IPS-NIHi11 (cell line): ENCODE data around the gene IL1R2.

ENCODE experiments used
- DNase-seq: peaks from one replicate; pipeline ENCODE4 v3.0.0; 2012; ENCODE audit warnings: mixed read lengths, low spot score

The IL1R2 gene, protein sequence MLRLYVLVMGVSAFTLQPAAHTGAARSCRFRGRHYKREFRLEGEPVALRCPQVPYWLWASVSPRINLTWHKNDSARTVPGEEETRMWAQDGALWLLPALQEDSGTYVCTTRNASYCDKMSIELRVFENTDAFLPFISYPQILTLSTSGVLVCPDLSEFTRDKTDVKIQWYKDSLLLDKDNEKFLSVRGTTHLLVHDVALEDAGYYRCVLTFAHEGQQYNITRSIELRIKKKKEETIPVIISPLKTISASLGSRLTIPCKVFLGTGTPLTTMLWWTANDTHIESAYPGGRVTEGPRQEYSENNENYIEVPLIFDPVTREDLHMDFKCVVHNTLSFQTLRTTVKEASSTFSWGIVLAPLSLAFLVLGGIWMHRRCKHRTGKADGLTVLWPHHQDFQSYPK

DNA sequence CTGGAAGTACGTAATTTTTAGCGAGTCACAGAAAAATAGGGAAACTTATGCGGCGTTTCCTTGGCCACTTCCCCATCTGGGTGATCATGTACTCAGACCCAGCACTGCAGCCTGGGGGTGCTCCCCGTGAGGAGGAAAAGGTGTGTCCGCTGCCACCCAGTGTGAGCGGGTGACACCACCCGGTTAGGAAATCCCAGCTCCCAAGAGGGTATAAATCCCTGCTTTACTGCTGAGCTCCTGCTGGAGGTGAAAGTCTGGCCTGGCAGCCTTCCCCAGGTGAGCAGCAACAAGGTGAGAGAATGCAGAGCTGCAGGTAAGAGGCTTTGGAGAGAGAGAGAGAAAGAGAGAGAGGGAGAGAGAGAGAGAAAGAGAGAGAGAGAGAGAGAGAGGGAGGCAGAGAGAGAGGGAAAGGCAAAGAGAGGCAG, at the start of gene IL1R2:
Gene IL1R2, plus strand, starts transcription at position 240 of the 425 bp plus-strand sequence. CDS start 16,616 bp downstream, outside the sequence.
- no peak for DNase-seq

DNA sequence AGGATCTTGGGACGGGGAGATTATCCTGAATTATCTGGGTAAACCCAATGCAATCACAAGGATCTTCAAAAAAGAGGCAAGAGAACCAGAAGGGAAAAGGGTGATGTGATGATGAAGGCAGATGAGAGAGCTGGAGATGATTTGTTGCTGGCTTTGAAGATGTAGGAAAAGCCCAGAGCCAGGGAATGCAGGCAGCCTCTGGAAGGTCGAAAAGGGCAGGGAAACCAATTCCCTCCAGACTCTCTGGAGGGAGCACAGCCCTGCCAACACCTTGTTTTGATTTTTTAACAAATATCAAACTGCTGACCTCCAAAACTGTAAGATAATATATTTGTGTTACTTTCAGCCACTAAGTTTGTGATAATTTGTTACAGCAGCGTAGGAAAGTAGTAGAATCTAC, 48.9 kb upstream of the IL1R2 start:
- no peak for DNase-seq

DNA sequence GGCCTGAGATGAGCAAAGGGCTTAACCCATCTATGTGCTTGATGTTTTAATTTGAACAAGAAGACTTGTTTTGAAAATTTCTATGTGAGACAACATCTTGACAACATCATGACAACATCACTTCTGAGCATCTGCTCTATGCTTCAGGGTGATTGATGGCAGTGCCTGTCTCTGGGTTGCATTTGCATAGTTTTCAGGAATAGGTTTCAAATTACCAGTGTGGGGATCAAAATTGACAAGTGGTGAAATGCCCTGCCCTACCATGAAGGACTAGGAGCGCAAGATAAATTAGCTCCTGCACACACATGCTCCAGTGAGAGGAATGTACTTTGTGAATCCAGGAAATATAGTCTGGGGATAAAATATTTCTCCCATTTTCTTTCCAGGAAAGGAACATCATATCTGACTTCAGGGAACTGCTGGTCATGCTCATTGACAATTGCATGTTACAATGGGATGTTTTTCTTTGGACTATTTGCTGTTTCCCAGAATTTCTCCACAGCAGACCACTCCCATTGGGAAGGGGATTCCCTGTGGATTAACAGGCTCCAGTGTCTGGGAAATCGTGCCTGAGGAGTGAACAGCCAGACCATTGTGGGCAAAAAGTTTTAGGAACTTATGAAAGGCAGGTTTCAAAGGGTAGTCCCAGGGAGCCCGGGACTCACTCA, 45.3 kb upstream of the IL1R2 start:
- no peak for DNase-seq

DNA sequence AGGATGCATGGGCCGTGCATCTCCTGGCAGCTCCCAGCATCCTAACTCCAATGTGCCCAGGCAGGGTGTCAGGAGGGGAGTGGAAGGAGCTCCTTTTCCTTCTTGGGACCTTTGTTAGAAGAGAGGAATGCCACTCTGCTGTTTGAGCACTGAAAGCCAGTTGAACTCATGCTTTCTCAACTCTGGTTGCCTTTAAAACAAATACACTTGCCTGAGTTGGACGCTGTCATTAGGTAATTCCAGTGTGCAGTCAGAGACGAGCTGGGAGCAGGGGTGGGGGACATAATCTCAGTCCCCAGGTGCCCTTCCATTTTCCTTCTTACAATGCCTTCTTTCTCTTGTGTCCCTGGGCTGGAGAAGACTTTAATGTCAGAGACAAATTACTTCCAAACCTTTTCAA, 44.4 kb upstream of the IL1R2 start:
- no peak for DNase-seq

DNA sequence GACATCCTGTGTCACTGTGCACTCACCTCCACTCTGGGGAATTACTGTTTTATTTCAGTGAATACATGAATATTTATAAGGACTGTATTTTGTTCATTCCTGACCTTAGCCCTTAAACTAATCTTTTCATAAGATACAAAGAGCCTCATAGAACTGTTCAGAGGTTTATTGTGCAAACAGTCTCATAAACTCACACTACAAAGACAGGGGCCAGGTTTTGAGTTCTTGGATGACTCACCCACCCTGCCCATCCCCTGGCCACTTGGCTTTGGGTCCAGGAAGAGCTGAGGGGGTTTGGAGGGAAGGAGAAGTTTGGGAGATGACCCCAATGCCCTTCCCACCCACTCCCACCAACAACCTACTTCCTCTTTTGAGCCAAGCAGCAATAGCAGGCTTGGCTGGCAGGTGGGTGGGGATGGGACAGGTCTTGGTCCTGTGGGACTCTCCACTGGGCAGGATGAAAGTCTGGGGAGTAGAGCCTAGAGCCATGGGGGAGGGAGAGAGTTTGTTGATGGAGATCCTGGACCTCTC, 43.1 kb upstream of the IL1R2 start:
- no peak for DNase-seq

DNA sequence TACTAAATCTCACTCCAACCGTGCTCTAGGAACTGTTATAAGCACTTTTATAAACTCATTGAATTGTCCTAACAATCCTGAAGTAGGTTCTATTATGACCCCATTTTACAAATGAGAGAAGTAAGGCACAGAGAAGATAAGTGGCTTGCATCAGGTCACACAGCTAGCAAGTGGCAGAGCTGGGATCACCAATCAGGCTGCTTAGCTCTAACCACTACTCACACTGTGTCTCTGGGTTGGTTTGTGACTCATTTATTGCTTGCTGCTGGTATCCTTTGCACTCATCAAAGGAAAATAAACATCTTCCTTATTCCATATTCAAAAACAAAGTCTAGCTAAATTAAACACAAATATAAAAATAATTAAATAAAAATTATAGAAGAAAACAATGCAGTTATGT, 42.5 kb upstream of the IL1R2 start:
- DNase-seq: no peak

DNA sequence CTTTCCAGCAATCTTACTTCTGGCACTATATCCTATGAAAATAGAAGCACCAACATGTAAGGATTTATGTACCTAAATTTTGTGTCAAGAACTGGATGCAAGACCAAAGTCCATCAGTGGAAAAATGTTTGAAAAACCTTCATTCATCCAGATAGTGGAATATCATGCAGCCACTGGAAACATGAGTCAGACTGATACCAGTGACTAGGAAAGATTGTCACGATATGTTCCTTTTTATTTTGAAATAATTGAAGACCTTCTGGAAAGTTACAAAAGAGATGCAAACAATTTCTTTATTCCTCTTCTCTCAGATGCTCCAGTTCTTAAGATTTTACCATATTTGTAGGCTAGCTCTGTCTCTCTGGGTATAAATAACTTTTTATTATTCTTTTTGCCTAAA, 40.5 kb upstream of the IL1R2 start:
- no peak for DNase-seq

DNA sequence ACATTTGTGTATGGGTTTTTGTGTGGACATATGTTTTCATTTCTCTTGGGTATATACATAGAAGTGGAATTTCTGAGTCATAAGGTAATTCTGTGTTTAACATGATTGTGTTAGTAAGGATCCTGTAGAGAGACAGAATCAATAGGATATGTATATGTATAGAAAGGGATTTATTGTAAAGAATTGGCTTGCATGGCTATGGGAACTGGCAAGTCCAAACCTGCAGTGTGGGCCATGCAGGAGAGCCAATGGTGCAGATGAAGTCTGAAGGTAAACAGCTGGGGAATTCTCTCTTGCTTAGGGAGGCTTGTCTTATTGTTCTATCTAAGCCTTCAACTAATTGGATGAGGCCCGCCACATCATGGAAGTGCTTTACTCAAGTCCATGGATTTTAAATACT, 39.2 kb upstream of the IL1R2 start:
- DNase-seq: no peak

DNA sequence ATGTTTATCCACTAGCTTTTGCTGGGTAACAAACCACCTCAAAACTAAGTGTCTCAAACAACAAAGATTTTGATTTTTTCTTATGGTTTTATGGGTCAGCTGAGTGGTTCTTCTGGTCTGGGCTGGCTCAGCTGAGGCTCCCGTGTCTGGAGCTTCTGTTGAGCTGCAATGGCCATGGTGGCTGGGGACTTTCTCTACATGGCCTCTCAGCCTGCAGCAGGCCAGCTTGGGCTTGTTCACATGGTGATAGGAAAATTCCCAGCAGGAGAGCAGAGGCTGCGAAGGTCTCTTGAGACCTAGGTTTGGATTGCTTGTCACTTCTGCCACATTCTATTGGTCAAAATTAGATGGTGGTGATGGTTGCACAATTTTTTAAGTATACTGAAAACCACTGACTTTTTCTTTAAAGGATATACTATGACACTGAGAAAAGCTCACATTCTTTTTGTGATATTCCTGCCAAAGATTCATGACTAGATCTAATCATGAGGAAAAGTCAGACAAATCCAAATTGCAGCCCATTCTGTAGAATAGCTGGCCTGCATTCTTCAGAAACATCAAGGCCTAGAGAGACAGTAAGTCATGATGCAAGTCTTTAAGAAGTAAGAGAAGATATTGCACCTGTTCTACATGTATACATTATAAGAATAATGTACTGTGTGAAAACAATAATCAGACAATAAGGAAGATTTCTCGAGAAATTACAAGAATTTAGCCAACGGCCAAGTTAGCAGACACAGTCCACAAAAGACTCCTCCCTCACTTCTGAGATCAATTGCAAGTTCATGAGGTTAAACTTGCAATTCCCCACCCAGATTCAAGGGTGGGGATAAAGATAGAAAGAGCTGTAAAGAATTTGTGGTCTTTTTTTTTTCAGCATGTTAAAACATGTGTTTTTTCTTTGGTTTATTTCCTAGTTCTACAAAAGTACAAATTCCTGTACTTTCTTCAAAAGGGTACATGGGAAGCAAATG, 35.0 kb upstream of the IL1R2 start:
- DNase-seq: no peak

DNA sequence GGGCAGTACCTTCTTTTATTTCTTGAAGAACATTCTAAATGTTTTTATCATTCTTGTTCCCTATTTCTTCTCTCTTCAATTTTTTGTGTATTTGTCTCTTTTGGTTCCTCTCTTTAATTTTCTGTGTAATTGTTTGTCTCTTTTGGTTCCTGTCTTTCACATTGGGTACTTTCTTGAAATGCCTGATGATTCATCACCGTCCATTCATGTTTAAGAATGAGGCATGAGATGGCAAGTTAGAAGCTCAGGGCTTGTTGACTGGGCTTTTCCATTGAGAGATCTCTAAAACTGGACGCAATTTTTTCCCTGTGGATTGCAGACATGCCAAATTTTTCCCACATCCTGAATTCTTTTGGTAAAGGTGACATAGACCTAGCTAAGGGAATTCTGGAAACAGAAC, 33.7 kb upstream of the IL1R2 start:
- DNase-seq: no peak

DNA sequence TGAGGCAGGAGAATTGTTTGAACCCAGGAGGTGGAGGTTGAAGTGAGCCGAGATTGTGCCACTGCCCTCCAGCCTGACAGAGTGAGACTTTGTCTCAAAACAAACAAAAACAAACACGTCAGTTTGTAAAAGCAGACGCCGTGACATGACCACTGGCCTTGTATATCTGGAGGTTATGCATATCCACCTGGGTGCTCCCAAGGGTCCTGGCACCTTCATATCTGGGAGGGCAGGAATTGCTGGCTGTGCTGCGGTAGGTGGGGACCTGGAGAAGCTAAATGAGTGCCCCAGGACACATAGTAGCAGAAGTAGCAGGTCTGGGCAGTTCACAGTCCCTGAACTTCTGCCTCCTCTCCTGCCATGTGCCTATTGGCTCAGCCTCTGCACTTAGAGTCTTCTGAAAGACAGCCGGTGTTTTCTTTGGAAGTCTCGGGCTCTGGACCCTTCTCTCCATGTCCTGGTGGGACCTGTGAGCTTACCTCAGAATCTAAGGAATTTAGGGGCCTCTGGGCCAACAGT, 30.9 kb upstream of the IL1R2 start:
- DNase-seq: no peak

DNA sequence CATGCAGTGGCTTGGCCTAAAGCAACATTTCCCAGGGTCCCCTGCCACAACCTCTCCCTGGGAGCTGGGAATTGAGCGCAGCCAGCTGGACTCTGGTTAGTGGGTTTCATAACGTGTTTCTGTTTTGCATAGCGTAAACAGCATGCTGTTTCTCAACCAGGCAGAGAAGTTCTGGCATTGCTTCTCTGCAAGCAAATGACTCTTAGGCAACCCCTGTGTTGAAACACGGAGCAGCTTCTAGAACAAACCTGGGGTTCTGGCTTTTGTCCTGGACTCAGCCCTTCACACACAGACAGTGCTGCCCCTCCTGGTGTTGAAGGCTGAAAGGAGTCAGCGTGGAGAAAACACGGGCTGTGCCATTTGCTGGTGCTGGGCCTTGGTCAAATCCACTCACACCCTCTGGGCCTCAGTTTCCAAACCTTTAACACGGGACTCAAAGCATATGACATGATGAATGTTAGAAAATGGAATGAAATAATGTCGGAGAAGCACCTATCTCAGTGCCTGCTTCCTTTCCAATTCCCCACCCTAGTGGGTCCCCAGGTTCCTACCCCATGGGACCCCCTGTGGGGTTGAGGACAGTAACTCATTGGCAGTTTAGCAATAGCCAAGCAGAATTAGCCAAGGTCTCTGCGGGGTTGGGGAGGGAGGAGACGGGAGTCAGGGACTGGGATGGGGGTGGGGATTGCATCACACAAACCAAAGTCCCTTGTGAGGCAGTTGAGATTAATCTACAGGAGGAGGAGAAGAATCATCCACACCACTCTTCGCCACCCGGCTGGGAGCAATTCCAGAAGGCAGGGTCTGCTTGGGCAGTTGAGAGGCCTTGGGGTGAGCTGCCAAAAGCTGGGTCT, 30.2 kb upstream of the IL1R2 start:
- no peak for DNase-seq

DNA sequence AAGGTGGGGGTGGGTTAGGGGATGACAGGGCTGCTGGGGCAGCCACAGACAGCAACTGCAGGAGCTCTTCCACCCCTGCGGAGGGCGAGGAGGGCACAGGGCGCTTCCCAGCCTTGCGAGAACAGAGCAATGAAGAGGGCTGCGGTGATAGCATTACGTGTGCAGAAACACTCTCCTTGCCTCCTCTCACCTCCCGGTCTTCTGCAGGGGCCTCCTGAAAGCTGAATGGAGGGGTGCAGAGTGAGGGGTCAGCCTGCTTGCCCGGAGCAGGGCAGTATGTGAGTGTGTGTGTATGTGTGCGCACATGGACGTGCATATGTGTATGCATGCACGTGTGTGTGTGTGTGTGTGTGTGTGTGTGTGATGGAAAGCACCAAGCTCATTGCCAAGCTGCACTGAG, 29.5 kb upstream of the IL1R2 start:
- no peak for DNase-seq

DNA sequence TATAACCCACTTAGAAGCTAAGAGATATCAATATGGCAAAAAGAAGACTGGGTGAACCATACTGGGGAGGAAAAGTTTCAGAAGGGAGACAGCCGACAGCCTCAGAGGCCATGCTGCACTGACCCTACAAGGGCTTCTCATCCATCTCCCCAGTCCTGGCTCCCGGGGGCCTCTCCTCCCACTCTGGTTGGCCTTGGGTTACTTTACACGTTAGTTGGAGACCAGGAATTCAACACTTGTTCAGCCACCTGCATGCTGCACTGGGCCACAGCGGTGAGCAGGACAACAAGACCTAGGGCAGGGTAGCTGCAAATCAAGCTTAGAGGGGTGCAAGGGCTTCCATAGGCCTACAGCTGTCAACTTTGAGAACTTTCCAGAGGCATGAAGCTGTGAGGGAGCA, 28.6 kb upstream of the IL1R2 start:
- DNase-seq: no peak

DNA sequence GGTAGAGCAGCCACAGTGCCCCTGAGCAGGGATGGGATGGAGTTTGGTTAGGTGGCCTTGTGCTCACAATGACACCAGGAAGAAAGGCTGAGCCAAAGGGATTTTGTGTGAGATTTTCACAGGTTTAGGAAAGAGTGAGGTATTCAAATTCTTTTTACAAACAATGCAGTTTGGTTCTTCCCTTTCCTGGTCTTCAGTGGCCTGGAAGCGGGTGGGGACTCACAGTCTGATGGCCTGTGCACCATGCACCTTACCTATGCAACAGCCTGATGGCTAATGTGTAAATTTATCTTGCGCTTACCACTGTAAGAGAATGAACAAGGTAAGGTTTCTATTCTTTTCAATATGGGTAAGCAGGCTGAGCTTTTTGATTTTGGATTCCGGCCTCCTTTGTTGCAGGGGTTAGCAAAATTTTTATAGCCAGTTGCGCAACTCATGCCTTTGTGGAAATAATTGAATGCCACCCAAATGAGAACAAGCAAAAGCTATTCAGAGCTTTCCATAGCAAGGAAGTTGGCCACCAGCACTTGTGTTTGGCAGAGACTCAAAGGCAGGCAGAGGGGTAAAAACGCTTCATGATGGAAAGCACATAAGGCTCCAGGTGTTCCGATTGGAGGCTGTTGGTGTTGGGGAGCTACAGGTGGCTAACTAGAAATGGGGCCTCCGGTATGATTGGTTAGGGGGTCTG, 23.8 kb upstream of the IL1R2 start:
- DNase-seq: no peak

DNA sequence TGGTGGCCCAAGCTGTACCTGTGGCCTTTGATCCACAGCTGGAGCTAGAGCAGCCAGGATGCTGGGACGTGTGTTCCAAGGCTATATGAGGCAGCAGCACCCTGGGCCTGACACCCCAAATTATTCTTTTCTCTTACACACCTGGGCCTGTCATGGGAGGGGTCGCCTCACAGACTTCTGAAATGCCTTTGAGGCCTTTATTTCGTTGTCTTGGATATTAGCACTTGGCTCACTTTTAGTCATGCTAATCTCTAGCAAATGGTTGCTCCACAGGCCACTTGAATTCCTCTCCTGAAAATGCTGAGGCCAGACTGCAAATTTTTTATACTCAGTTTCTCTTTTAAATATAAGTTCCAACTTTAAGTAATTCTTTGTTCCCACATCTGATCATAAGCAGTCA, 22.0 kb upstream of the IL1R2 start:
- DNase-seq: no peak

DNA sequence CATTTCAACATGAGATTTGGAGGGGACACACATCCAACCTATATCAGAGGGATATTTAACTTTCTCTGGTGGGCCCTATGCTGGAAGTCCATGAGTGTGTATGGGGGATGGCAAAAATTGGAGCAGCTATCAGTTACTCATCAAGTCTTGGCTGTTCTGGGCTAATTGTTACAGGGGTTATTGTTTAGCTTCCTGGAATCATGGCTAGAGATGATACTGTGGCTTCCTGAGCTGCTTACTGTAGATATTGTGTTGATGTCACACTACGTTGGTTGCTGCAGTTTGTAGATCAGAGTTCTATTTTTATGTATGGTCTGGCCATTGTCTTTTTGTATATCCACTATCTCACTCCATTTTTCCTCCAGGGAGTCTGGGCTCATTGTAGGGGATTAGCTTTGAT, 20.9 kb upstream of the IL1R2 start:
- DNase-seq: no peak

DNA sequence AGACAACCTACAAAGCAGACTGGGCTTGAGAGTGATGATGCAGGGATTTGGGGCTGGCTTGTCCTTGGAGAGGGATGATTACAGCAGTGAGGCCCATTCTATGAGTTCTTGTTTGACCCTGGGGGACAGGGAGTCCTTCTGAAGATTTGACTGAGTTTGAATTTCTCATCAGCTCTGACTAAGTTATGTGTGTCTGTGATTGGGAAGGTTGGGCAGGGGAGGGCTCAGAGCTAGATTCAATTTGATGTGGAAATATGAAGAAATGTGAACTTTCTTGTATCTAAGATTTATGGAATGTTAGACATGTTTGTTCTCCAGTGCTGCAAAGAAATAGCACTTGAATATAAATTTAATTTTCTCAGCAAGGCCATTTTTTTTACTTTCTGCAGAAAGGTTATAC, 19.9 kb upstream of the IL1R2 start:
- no peak for DNase-seq

DNA sequence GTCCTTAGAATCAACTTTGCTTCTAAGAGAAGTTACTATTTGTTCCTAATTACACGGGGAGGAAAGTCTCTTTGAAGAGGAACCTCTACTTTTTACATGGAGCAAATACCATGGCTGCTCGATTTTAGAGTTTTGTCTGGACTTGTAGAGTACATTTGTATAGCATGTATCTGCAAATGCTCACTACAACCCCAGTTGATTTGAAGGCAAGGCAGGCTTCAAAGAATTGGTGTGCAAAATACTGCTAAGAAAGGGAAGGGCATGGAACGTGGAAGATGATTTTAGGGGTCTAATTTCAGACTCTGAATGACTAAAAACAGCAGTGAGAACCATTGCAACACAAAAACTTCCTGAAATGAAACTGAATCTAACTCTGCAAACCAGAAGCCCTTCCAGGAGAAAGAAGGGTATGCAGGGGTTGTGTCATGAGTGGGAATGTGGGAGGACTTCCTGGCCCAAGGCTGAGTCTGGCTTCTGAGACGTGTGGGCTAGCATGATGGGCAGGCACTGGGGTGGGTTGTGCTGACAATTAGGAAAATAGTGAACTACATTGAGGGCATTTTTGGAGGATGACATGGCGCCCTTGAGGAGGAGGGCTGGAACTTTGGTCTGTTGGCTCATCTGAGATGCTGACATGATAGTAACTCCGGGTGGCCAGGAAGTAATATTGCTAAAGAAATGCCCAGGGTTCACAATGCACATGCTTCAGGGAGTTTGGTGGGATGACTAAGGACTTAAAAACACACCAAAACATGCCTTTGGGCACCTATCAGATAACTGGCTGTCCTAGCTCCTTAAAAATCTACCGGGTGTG, 18.9 kb upstream of the IL1R2 start:
- DNase-seq: no peak

DNA sequence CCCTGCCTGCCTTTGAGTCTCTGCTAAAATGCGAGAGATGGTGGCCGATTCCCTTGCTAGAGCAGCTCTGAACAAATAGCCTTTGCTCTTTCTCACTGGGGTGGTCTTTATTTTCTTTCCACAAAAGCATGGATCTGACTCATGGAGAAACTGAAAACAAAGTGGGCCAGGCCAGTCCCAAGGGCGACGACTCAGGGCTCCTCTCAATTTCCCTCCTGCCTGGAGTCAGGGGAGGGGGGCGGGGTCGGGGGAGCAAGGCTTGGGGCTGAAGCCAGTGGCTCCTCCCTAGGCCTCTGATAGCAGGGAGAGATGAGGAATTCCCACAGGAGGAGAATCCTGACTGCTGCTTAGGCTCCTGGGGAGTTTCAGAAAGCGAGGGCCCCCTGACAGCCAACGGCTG, 17.1 kb upstream of the IL1R2 start:
- DNase-seq: no peak
